Activated naive CD8-positive, alpha-beta T cell (primary cell): ENCODE measurements around the gene KIAA1143.
A peak's percentile ranks its signal among the peaks of the same experiment; 100 is the strongest.

Experiments used
- H3K27ac Mint-ChIP-seq: one replicate; pipeline ENCODE4 v1.8.0; 2021; ENCODE audit warnings: mixed read lengths
- H3K27me3 Mint-ChIP-seq: one replicate; pipeline ENCODE4 v1.8.0; 2021; ENCODE audit warnings: mixed read lengths
- H3K36me3 Mint-ChIP-seq: one replicate; pipeline ENCODE4 v1.8.0; 2021; ENCODE audit warnings: mixed read lengths
- H3K4me1 Mint-ChIP-seq: one replicate; pipeline ENCODE4 v1.8.0; 2021; ENCODE audit warnings: low read depth, mixed read lengths
- H3K4me3 Mint-ChIP-seq: one replicate; pipeline ENCODE4 v1.8.0; 2021; ENCODE audit warnings: mild to moderate bottlenecking, mixed read lengths
- H3K9me3 Mint-ChIP-seq: one replicate; pipeline ENCODE4 v1.8.0; 2021; ENCODE audit warnings: low read depth, mixed read lengths

Gene KIAA1143

GRCh38 chr3:44721231-44722102 is 40.0 kb downstream of the KIAA1143 start:
- peaks cover 63% of the 10 kb centered on the region for H3K36me3 Mint-ChIP-seq
- H3K9me3 Mint-ChIP-seq = peaks cover 48% of the 10 kb centered on the region
- H3K4me3 Mint-ChIP-seq = no peak overlapping the region
- H3K27ac Mint-ChIP-seq = no peak overlapping the region
- H3K4me1 Mint-ChIP-seq = no peaks in the 10 kb centered on the region
- H3K27me3 Mint-ChIP-seq = no peaks in the 10 kb centered on the region

GRCh38 chr3:44712455-44713075 is 48.9 kb downstream of the KIAA1143 start, which contains the start of gene ZNF502:
Gene ZNF502 (plus strand): TSS chr3:44712660. CDS start chr3:44720262, 7,602 bp downstream.
- peaks cover 21% of the 10 kb centered on the region for H3K9me3 Mint-ChIP-seq
- H3K36me3 Mint-ChIP-seq = peaks cover 45% of the 10 kb centered on the region
- peak within 1 kb of the TSS; percentile 93 for H3K4me3 Mint-ChIP-seq
- H3K4me1 Mint-ChIP-seq = peaks cover 16% of the 10 kb centered on the region
- H3K27me3 Mint-ChIP-seq = peaks cover 13% of the 10 kb centered on the region
- peak within 1 kb of the TSS; percentile 41 for H3K27ac Mint-ChIP-seq
